Endothelial cell (in vitro differentiated cells): ENCODE data around the gene LRRTM2. TPM values are rescaled to one million over a fixed set of nuclear protein-coding genes. Genes with fewer than 3 reads are reported as not detected.

Experiments
- DNase-seq: peaks from one replicate; pipeline ENCODE4 v3.0.0; 2021; ENCODE audit warnings: low spot score
- H3K27ac Mint-ChIP-seq: one replicate; pipeline ENCODE4 v1.8.0; 2021; ENCODE audit warnings: mixed read lengths, inconsistent platforms; ENCODE audit not compliant: unreplicated experiment
- H3K27me3 Mint-ChIP-seq: one replicate; pipeline ENCODE4 v1.8.0; 2021; ENCODE audit warnings: mild to moderate bottlenecking, moderate library complexity, mixed read lengths, inconsistent platforms; ENCODE audit not compliant: unreplicated experiment
- H3K36me3 Mint-ChIP-seq: one replicate; pipeline ENCODE4 v1.8.0; 2021; ENCODE audit warnings: mild to moderate bottlenecking, low read depth, mixed read lengths, inconsistent platforms; ENCODE audit not compliant: unreplicated experiment
- H3K4me1 Mint-ChIP-seq: one replicate; pipeline ENCODE4 v1.8.0; 2021; ENCODE audit warnings: mild to moderate bottlenecking, mixed read lengths, inconsistent platforms; ENCODE audit not compliant: unreplicated experiment
- H3K4me3 Mint-ChIP-seq: one replicate; pipeline ENCODE4 v1.8.0; 2021; ENCODE audit warnings: mild to moderate bottlenecking, mixed read lengths, inconsistent platforms; ENCODE audit not compliant: unreplicated experiment
- H3K9me3 Mint-ChIP-seq: one replicate; pipeline ENCODE4 v1.8.0; 2021; ENCODE audit warnings: mixed read lengths, inconsistent platforms; ENCODE audit not compliant: unreplicated experiment
- CTCF ChIP-seq: fragments of 200-600 bp; sonication (generic); IDR thresholded peaks from one replicate; pipeline ENCODE4 v1.5.0; 2021; ENCODE audit warnings: antibody characterized with exemption; ENCODE audit not compliant: unreplicated experiment
- total RNA-seq: library from RNA; stranded (reverse); fragmentation: NEBNext Ultra II Directional; extraction: Animal tissue kit (Norgen Biotek cat#: 25700); gene quantifications from one replicate; pipeline ENCODE4 v1.2.1, GENCODE V29; 2021; ENCODE audit not compliant: unreplicated experiment

Gene LRRTM2
- total RNA-seq, 1 donor from 2014 or later: not detected

GRCh38 chr5:138875946-138876345 is 811 bp upstream of the LRRTM2 start:
- Mint-ChIP-seq H3K36me3 (peaks cover 13% of the 10 kb centered on the region), H3K27me3 (peaks cover 9% of the 10 kb centered on the region), H3K4me1 (peaks cover 62% of the 10 kb centered on the region), H3K4me3 (no peak overlapping the region), H3K27ac (peak overlapping the region; percentile 80), H3K9me3 (no peaks in the 10 kb centered on the region)
- TF ChIP-seq CTCF: no peak
- DNase-seq: no peak

- H3K27ac Mint-ChIP-seq: peak overlapping the region; percentile 80
- DNase-seq: no peak
- H3K27me3 Mint-ChIP-seq: peaks cover 9% of the 10 kb centered on the region
- no peak overlapping the region for H3K4me3 Mint-ChIP-seq
- H3K4me1 Mint-ChIP-seq: peaks cover 62% of the 10 kb centered on the region
- H3K9me3 Mint-ChIP-seq: no peaks in the 10 kb centered on the region
- TF ChIP-seq CTCF: no peak
- H3K36me3 Mint-ChIP-seq: peaks cover 11% of the 10 kb centered on the region
These were observed 379 bp upstream of the LRRTM2 start for GRCh38 chr5:138875552-138875875.

GRCh38 chr5:138874241-138874640 is 894 bp downstream of the LRRTM2 start:
- Mint-ChIP-seq H3K27ac (peak overlapping the region; percentile 64), H3K9me3 (no peaks in the 10 kb centered on the region), H3K27me3 (peaks cover 7% of the 10 kb centered on the region), H3K4me3 (no peak overlapping the region), H3K36me3 (peaks cover 6% of the 10 kb centered on the region), H3K4me1 (peaks cover 70% of the 10 kb centered on the region)
- DNase-seq: no peak
- no peak for TF ChIP-seq CTCF

GRCh38 chr5:138873466-138874221 is 1.5 kb downstream of the LRRTM2 start:
- no peaks in the 10 kb centered on the region for H3K9me3 Mint-ChIP-seq
- peaks cover 6% of the 10 kb centered on the region for H3K36me3 Mint-ChIP-seq
- H3K4me3 Mint-ChIP-seq: peak overlapping the region; percentile 17
- TF ChIP-seq CTCF: no peak
- H3K27me3 Mint-ChIP-seq: peaks cover 7% of the 10 kb centered on the region
- H3K27ac Mint-ChIP-seq: peak overlapping the region; percentile 64
- peaks cover 75% of the 10 kb centered on the region for H3K4me1 Mint-ChIP-seq
- no peak for DNase-seq

GRCh38 chr5:138872841-138873465 is 2.2 kb downstream of the LRRTM2 start:
- H3K4me3 Mint-ChIP-seq: peak overlapping the region; percentile 17
- H3K36me3 Mint-ChIP-seq: peaks cover 6% of the 10 kb centered on the region
- DNase-seq: no peak
- H3K9me3 Mint-ChIP-seq: no peaks in the 10 kb centered on the region
- H3K27ac Mint-ChIP-seq: peak overlapping the region; percentile 62
- no peak for TF ChIP-seq CTCF
- peaks cover 7% of the 10 kb centered on the region for H3K27me3 Mint-ChIP-seq
- H3K4me1 Mint-ChIP-seq: peaks cover 77% of the 10 kb centered on the region
